ENCODE measurements around the gene CRLF2.

Gene CRLF2

GRCh38 chrX:1150569-1151347 lies 61.7 kb downstream of the CRLF2 start:
- Histone ChIP-seq H3K4me3 (no peak overlapping the region), H3K36me3 (replicated peaks) (no peaks in the 10 kb centered on the region), H3K27me3 (ENCODE audit: low read depth) (no peaks in the 10 kb centered on the region), H3K9me3 (no peaks in the 10 kb centered on the region), H3K4me1 (no peaks in the 10 kb centered on the region)
- no peak for DNase-seq (ENCODE audit: low spot score in 2 of 2)
- in situ Hi-C loops (cut with MboI; ENCODE audit: low sequenced_read_pairs) = no loop called here

DNA sequence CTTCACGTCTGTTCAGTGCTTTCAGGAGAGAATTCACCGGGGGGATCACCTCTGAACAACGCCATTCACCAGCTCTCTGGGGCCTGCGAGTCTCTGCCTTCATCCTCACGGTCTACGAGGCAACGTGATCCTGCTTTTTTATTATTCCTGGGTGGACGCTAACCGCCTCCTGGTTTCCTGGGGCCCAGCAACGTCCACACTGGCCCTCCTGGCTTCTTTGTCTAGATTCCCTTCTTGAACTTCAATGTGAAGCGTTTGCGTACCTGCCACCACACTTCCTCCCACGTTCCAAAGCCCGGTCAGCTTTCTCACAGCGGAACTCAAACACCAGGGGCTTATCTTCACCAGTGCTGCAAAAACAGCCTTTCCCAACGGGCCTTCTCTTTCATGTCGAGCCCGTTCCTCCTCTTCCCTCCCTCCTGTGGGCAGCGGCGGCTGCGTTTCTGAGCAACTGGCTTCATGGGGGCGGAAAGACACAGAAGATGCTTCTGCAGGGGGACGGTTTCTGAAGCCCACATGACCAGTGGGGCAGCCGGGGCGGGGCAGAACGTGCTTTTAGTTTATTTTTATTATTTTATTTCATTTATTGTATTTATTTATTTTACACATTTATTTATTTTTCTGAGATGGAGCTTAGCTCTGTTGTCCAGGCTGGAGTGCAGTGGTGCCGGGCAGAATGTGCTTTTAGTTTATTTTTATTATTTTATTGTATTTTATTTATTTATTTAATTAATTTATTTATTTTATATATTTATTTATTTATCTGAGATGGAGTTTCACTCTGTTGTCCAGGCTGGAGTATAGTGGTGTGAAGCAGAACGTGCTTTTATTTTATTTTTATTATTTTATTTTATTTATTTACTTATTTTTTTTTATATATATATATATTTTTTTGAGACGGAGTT lies 64.6 kb downstream of the CRLF2 start:
- no peak for DNase-seq (ENCODE audit: low spot score in 2 of 2)
- in situ Hi-C loops (cut with MboI; ENCODE audit: low sequenced_read_pairs) = no loop called here
- H3K9me3 ChIP-seq = no peaks in the 10 kb centered on the region
- no peaks in the 10 kb centered on the region for H3K4me1 ChIP-seq
- H3K4me3 ChIP-seq = no peak overlapping the region
- H3K27me3 ChIP-seq (ENCODE audit: low read depth) = no peaks in the 10 kb centered on the region
- no peaks in the 10 kb centered on the region for H3K36me3 ChIP-seq (replicated peaks)

GRCh38 chrX:1144293-1144692 lies 68.2 kb downstream of the CRLF2 start:
- Histone ChIP-seq H3K36me3 (replicated peaks) (no peaks in the 10 kb centered on the region), H3K27me3 (ENCODE audit: low read depth) (no peaks in the 10 kb centered on the region), H3K9me3 (no peaks in the 10 kb centered on the region), H3K4me3 (no peak overlapping the region), H3K4me1 (no peaks in the 10 kb centered on the region)
- DNase-seq (ENCODE audit: low spot score in 2 of 2) = no peak
- in situ Hi-C loops (cut with MboI; ENCODE audit: low sequenced_read_pairs) = no loop called here
